ENCODE results near the gene HECW1. TPM values are rescaled to one million over a fixed set of nuclear protein-coding genes. Genes with fewer than 3 reads are reported as not detected.

HECW1 gene
- total and polyA plus RNA-seq, 2 of the 8 experiments (the other 6 are each of a cell fraction or from before 2014, with no cell fraction given), result 2.9 to 12.7 TPM

DNA sequence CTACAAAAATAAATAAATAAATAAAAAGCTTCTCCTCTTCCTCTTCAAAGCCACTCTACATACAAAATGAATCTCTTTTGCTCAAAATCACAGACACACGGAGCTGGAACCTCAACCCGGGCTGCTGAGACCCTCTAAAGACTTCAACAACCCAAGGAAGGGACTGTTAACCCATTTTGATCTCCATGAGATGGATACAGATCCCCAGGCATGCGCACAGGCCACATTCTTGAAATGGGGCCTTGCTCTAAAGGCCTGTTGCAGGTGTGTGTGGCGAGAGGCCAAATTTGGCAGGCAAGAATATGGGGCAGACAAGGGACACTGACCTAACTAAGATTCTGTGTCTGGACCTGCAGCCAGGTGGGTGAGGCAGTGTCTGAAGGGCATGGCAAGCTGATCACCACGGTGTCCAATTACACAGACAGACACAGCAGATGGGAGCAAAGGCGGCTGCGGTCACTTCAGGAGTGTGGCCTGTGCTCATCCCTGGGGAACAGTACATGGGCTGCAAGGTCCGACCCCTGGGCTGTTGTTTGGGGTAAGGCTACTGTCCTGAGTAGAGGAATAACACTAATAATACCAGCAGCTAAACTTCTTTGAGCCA lies 219.8 kb downstream of the HECW1 start (continued):
- TF ChIP-seq, protein P1, sequence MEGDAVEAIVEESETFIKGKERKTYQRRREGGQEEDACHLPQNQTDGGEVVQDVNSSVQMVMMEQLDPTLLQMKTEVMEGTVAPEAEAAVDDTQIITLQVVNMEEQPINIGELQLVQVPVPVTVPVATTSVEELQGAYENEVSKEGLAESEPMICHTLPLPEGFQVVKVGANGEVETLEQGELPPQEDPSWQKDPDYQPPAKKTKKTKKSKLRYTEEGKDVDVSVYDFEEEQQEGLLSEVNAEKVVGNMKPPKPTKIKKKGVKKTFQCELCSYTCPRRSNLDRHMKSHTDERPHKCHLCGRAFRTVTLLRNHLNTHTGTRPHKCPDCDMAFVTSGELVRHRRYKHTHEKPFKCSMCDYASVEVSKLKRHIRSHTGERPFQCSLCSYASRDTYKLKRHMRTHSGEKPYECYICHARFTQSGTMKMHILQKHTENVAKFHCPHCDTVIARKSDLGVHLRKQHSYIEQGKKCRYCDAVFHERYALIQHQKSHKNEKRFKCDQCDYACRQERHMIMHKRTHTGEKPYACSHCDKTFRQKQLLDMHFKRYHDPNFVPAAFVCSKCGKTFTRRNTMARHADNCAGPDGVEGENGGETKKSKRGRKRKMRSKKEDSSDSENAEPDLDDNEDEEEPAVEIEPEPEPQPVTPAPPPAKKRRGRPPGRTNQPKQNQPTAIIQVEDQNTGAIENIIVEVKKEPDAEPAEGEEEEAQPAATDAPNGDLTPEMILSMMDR (IDR thresholded peaks at IDR 0.05; ENCODE audit: control extremely low read depth in 1 of 3, insufficient read depth in 1 of 3, low read depth in 1 of 3, low read length in 3 of 3), result no peak
- TF ChIP-seq SP2 (IDR thresholded peaks at IDR 0.05; ENCODE audit: low read length) (no peak), EZH2 (IDR thresholded peaks at IDR 0.05; ENCODE audit: low read depth, low read length, severe bottlenecking) (no peak), SIX5 (IDR thresholded peaks at IDR 0.05; ENCODE audit: low read depth, low read length) (no peak), SP4 (IDR thresholded peaks at IDR 0.05; ENCODE audit: low read length) (no peak), KDM1A (IDR thresholded peaks at IDR 0.05; ENCODE audit: borderline replicate concordance, low read length) (no peak), TBP (IDR thresholded peaks at IDR 0.05; ENCODE audit: low read depth, low read length) (no peak)

All from H1 (cell line).